ENCODE results near the gene IWS1. TPM values are rescaled to one million over a fixed set of nuclear protein-coding genes. Genes with fewer than 3 reads are reported as not detected.

The IWS1 gene
- total and polyA plus RNA-seq, 2 experiments from 2014 or later = 32.4 to 42.4 TPM

GRCh38 chr2:127514485-127514884 is 11.8 kb downstream of the IWS1 start:
- WGBS, 2 experiments (ENCODE audit: low coverage in 1 of 2, low lambda C conversion rate in 2 of 2, missing lambda C conversion rate in 2 of 2) = 89 to 91% methylated on average over 13 of the region's 13 CpGs
- peaks cover 53% of the 10 kb centered on the region for H3F3A ChIP-seq (ENCODE audit: insufficient read depth)
- no peaks in the 10 kb centered on the region for H3K9me3 ChIP-seq (ENCODE audit: low read depth)
- H3K27me3 ChIP-seq (replicated peaks; ENCODE audit: insufficient read depth) = no peaks in the 10 kb centered on the region
- H3K27ac ChIP-seq = peak overlapping the region; percentile 100
- no peak overlapping the region for H2AFZ ChIP-seq
- peaks cover 19% of the 10 kb centered on the region; the same call in 1 of the 2 replicates for H3K36me3 ChIP-seq (ENCODE audit: low read depth)
- no peak overlapping the region for H3K4me3 ChIP-seq
- in situ Hi-C loops (cut with MboI) = no loop called here
- TF ChIP-seq EZH2phosphoT487 (IDR thresholded peaks at IDR 0.05; ENCODE audit: insufficient read depth, low read depth) = no peak
- no peak for TF ChIP-seq EZH2 (IDR thresholded peaks at IDR 0.05; ENCODE audit: insufficient read depth, poor library complexity, severe bottlenecking)
- peaks cover 91% of the 10 kb centered on the region for H3K79me2 ChIP-seq (ENCODE audit: insufficient read depth)
- H3K4me2 ChIP-seq (ENCODE audit: unreplicated experiment) = peak overlapping the region; percentile 83
- peaks cover 43% of the 10 kb centered on the region for H3K4me1 ChIP-seq (ENCODE audit: insufficient read depth)
- H3K9ac ChIP-seq = peak overlapping the region; percentile 91
- DNase-seq = no peak
- no peaks in the 10 kb centered on the region for H4K20me1 ChIP-seq (ENCODE audit: insufficient read depth)
- no peaks in the 10 kb centered on the region for H3K9me2 ChIP-seq (ENCODE audit: insufficient read depth)

GRCh38 chr2:127514076-127514475 is 12.2 kb downstream of the IWS1 start:
- DNase-seq = no peak
- Histone ChIP-seq H4K20me1 (ENCODE audit: insufficient read depth) (no peaks in the 10 kb centered on the region), H3F3A (ENCODE audit: insufficient read depth) (peaks cover 57% of the 10 kb centered on the region), H3K9ac (no peak overlapping the region), H2AFZ (no peak overlapping the region), H3K9me3 (ENCODE audit: low read depth) (no peaks in the 10 kb centered on the region), H3K79me2 (ENCODE audit: insufficient read depth) (peaks cover 91% of the 10 kb centered on the region), H3K27me3 (replicated peaks; ENCODE audit: insufficient read depth) (no peaks in the 10 kb centered on the region), H3K9me2 (ENCODE audit: insufficient read depth) (no peaks in the 10 kb centered on the region), H3K4me3 (no peak overlapping the region), H3K27ac (peak overlapping the region; percentile 100; the same call in 1 of the 2 replicates), H3K36me3 (ENCODE audit: low read depth) (peaks cover 19% of the 10 kb centered on the region; the same call in 1 of the 2 replicates), H3K4me1 (ENCODE audit: insufficient read depth) (peaks cover 46% of the 10 kb centered on the region), H3K4me2 (ENCODE audit: unreplicated experiment) (no peak overlapping the region)
- TF ChIP-seq EZH2phosphoT487 (IDR thresholded peaks at IDR 0.05; ENCODE audit: insufficient read depth, low read depth) = no peak
- TF ChIP-seq EZH2 (IDR thresholded peaks at IDR 0.05; ENCODE audit: insufficient read depth, poor library complexity, severe bottlenecking) = no peak
- in situ Hi-C loops (cut with MboI) = no loop called here
- 91 to 94% methylated on average over 10 of the region's 10 CpGs for WGBS, 2 experiments (ENCODE audit: low coverage in 1 of 2, low lambda C conversion rate in 2 of 2, missing lambda C conversion rate in 2 of 2)

GRCh38 chr2:127512362-127512761 is 13.9 kb downstream of the IWS1 start:
- no peak overlapping the region for H3K27ac ChIP-seq
- in situ Hi-C loops (cut with MboI) = no loop called here
- H3K9ac ChIP-seq = no peak overlapping the region
- no peaks in the 10 kb centered on the region for H3K27me3 ChIP-seq (replicated peaks; ENCODE audit: insufficient read depth)
- peaks cover 4% of the 10 kb centered on the region; the same call in 1 of the 2 replicates for H3K36me3 ChIP-seq (ENCODE audit: low read depth)
- no peak overlapping the region for H2AFZ ChIP-seq
- H3F3A ChIP-seq (ENCODE audit: insufficient read depth) = peaks cover 55% of the 10 kb centered on the region
- H4K20me1 ChIP-seq (ENCODE audit: insufficient read depth) = no peaks in the 10 kb centered on the region
- no peak for TF ChIP-seq EZH2 (IDR thresholded peaks at IDR 0.05; ENCODE audit: insufficient read depth, poor library complexity, severe bottlenecking)
- no peak for TF ChIP-seq EZH2phosphoT487 (IDR thresholded peaks at IDR 0.05; ENCODE audit: insufficient read depth, low read depth)
- H3K9me2 ChIP-seq (ENCODE audit: insufficient read depth) = no peaks in the 10 kb centered on the region
- H3K4me1 ChIP-seq (ENCODE audit: insufficient read depth) = peaks cover 59% of the 10 kb centered on the region
- H3K9me3 ChIP-seq (ENCODE audit: low read depth) = no peaks in the 10 kb centered on the region
- no peak overlapping the region for H3K4me2 ChIP-seq (ENCODE audit: unreplicated experiment)
- H3K79me2 ChIP-seq (ENCODE audit: insufficient read depth) = peaks cover 85% of the 10 kb centered on the region
- WGBS, 2 experiments (ENCODE audit: low coverage in 1 of 2, low lambda C conversion rate in 2 of 2, missing lambda C conversion rate in 2 of 2) = 98 to 100% methylated on average over 4 of the region's 4 CpGs
- no peak for DNase-seq
- H3K4me3 ChIP-seq = no peak overlapping the region

- Histone ChIP-seq H3F3A (ENCODE audit: insufficient read depth) (peaks cover 55% of the 10 kb centered on the region), H3K9ac (no peak overlapping the region), H3K4me2 (ENCODE audit: unreplicated experiment) (no peak overlapping the region), H4K20me1 (ENCODE audit: insufficient read depth) (no peaks in the 10 kb centered on the region), H2AFZ (no peak overlapping the region), H3K9me3 (ENCODE audit: low read depth) (no peaks in the 10 kb centered on the region), H3K27me3 (replicated peaks; ENCODE audit: insufficient read depth) (no peaks in the 10 kb centered on the region), H3K27ac (no peak overlapping the region), H3K36me3 (ENCODE audit: low read depth) (no peaks in the 10 kb centered on the region), H3K9me2 (ENCODE audit: insufficient read depth) (no peaks in the 10 kb centered on the region), H3K79me2 (ENCODE audit: insufficient read depth) (peaks cover 85% of the 10 kb centered on the region), H3K4me3 (no peak overlapping the region), H3K4me1 (ENCODE audit: insufficient read depth) (peaks cover 59% of the 10 kb centered on the region)
- WGBS, 2 experiments (ENCODE audit: low coverage in 1 of 2, low lambda C conversion rate in 2 of 2, missing lambda C conversion rate in 2 of 2) = 81 to 93% methylated on average over 1 of the region's 1 CpG
- no peak for DNase-seq
- in situ Hi-C loops (cut with MboI) = no loop called here
- TF ChIP-seq EZH2 (IDR thresholded peaks at IDR 0.05; ENCODE audit: insufficient read depth, poor library complexity, severe bottlenecking) (no peak), EZH2phosphoT487 (IDR thresholded peaks at IDR 0.05; ENCODE audit: insufficient read depth, low read depth) (no peak)
These were observed 14.4 kb downstream of the IWS1 start for GRCh38 chr2:127511917-127512316.
